ENCODE results near the gene PRELID1.

PRELID1 gene

GRCh38 chr5:177296581-177296980, 7.0 kb upstream of the PRELID1 start:
- no peak for DNase-seq
- H3K27me3 ChIP-seq (replicated peaks; ENCODE audit: control insufficient read depth, insufficient read depth, low read length, poor library complexity, severe bottlenecking), result no peaks in the 10 kb centered on the region
- H3K4me3 ChIP-seq (ENCODE audit: insufficient read depth, low read depth, low read length, poor library complexity, severe bottlenecking), result no peak overlapping the region
- H3K4me1 ChIP-seq (ENCODE audit: control insufficient read depth, insufficient read depth, low read length, poor library complexity, severe bottlenecking), result peaks cover 31% of the 10 kb centered on the region
- peak overlapping the region; percentile 38 for H3K27ac ChIP-seq (ENCODE audit: insufficient read depth, low read length, poor library complexity, severe bottlenecking)
- no peaks in the 10 kb centered on the region for H3K9me3 ChIP-seq (ENCODE audit: control insufficient read depth, low read length)
- peaks cover 47% of the 10 kb centered on the region for H3K36me3 ChIP-seq (ENCODE audit: control insufficient read depth, insufficient read depth, low read length)

- Histone ChIP-seq H3K4me1 (ENCODE audit: control insufficient read depth, insufficient read depth, low read length, poor library complexity, severe bottlenecking) (peaks cover 44% of the 10 kb centered on the region), H3K9me3 (ENCODE audit: control insufficient read depth, low read length) (no peaks in the 10 kb centered on the region), H3K27ac (ENCODE audit: insufficient read depth, low read length, poor library complexity, severe bottlenecking) (no peak overlapping the region), H3K4me3 (ENCODE audit: insufficient read depth, low read depth, low read length, poor library complexity, severe bottlenecking) (no peak overlapping the region), H3K36me3 (ENCODE audit: control insufficient read depth, insufficient read depth, low read length) (peaks cover 34% of the 10 kb centered on the region), H3K27me3 (replicated peaks; ENCODE audit: control insufficient read depth, insufficient read depth, low read length, poor library complexity, severe bottlenecking) (no peaks in the 10 kb centered on the region)
- DNase-seq, result no peak
These were observed 5.7 kb upstream of the PRELID1 start for GRCh38 chr5:177297922-177298321.

GRCh38 chr5:177299697-177300096, 3.9 kb upstream of the PRELID1 start:
- Histone ChIP-seq H3K9me3 (ENCODE audit: control insufficient read depth, low read length) (no peaks in the 10 kb centered on the region), H3K27ac (ENCODE audit: insufficient read depth, low read length, poor library complexity, severe bottlenecking) (peak overlapping the region; percentile 51), H3K4me1 (ENCODE audit: control insufficient read depth, insufficient read depth, low read length, poor library complexity, severe bottlenecking) (peaks cover 51% of the 10 kb centered on the region), H3K4me3 (ENCODE audit: insufficient read depth, low read depth, low read length, poor library complexity, severe bottlenecking) (no peak overlapping the region), H3K36me3 (ENCODE audit: control insufficient read depth, insufficient read depth, low read length) (peaks cover 16% of the 10 kb centered on the region), H3K27me3 (replicated peaks; ENCODE audit: control insufficient read depth, insufficient read depth, low read length, poor library complexity, severe bottlenecking) (no peaks in the 10 kb centered on the region)
- no peak for DNase-seq

GRCh38 chr5:177300236-177300880, 3.2 kb upstream of the PRELID1 start:
- Histone ChIP-seq H3K4me3 (ENCODE audit: insufficient read depth, low read depth, low read length, poor library complexity, severe bottlenecking) (no peak overlapping the region), H3K36me3 (ENCODE audit: control insufficient read depth, insufficient read depth, low read length) (peaks cover 10% of the 10 kb centered on the region), H3K27ac (ENCODE audit: insufficient read depth, low read length, poor library complexity, severe bottlenecking) (peak overlapping the region; percentile 51), H3K4me1 (ENCODE audit: control insufficient read depth, insufficient read depth, low read length, poor library complexity, severe bottlenecking) (peaks cover 56% of the 10 kb centered on the region), H3K9me3 (ENCODE audit: control insufficient read depth, low read length) (no peaks in the 10 kb centered on the region), H3K27me3 (replicated peaks; ENCODE audit: control insufficient read depth, insufficient read depth, low read length, poor library complexity, severe bottlenecking) (no peaks in the 10 kb centered on the region)
- peak; percentile 40 to 56 (median 50) for DNase-seq

GRCh38 chr5:177300951-177301350, 2.6 kb upstream of the PRELID1 start:
- no peaks in the 10 kb centered on the region for H3K9me3 ChIP-seq (ENCODE audit: control insufficient read depth, low read length)
- no peak for DNase-seq
- peak overlapping the region; percentile 51 for H3K27ac ChIP-seq (ENCODE audit: insufficient read depth, low read length, poor library complexity, severe bottlenecking)
- peak overlapping the region; percentile 3 for H3K4me3 ChIP-seq (ENCODE audit: insufficient read depth, low read depth, low read length, poor library complexity, severe bottlenecking)
- H3K4me1 ChIP-seq (ENCODE audit: control insufficient read depth, insufficient read depth, low read length, poor library complexity, severe bottlenecking), result peaks cover 55% of the 10 kb centered on the region
- H3K27me3 ChIP-seq (replicated peaks; ENCODE audit: control insufficient read depth, insufficient read depth, low read length, poor library complexity, severe bottlenecking), result no peaks in the 10 kb centered on the region
- peaks cover 9% of the 10 kb centered on the region for H3K36me3 ChIP-seq (ENCODE audit: control insufficient read depth, insufficient read depth, low read length)

- Histone ChIP-seq H3K9me3 (ENCODE audit: control insufficient read depth, low read length) (no peaks in the 10 kb centered on the region), H3K27me3 (replicated peaks; ENCODE audit: control insufficient read depth, insufficient read depth, low read length, poor library complexity, severe bottlenecking) (no peaks in the 10 kb centered on the region), H3K27ac (ENCODE audit: insufficient read depth, low read length, poor library complexity, severe bottlenecking) (peak overlapping the region; percentile 51), H3K4me1 (ENCODE audit: control insufficient read depth, insufficient read depth, low read length, poor library complexity, severe bottlenecking) (peaks cover 48% of the 10 kb centered on the region), H3K4me3 (ENCODE audit: insufficient read depth, low read depth, low read length, poor library complexity, severe bottlenecking) (no peak overlapping the region), H3K36me3 (ENCODE audit: control insufficient read depth, insufficient read depth, low read length) (peaks cover 14% of the 10 kb centered on the region)
- peak in 1 of 3 donors; percentile 33 for DNase-seq
These were observed 2.0 kb upstream of the PRELID1 start for GRCh38 chr5:177301503-177302165.

- no peak for DNase-seq
- Histone ChIP-seq H3K36me3 (ENCODE audit: control insufficient read depth, insufficient read depth, low read length) (peaks cover 18% of the 10 kb centered on the region), H3K4me1 (ENCODE audit: control insufficient read depth, insufficient read depth, low read length, poor library complexity, severe bottlenecking) (peaks cover 49% of the 10 kb centered on the region), H3K27ac (ENCODE audit: insufficient read depth, low read length, poor library complexity, severe bottlenecking) (peak overlapping the region; percentile 83), H3K27me3 (replicated peaks; ENCODE audit: control insufficient read depth, insufficient read depth, low read length, poor library complexity, severe bottlenecking) (no peaks in the 10 kb centered on the region), H3K9me3 (ENCODE audit: control insufficient read depth, low read length) (no peaks in the 10 kb centered on the region), H3K4me3 (ENCODE audit: insufficient read depth, low read depth, low read length, poor library complexity, severe bottlenecking) (peak overlapping the region; percentile 70)
These were observed 1.1 kb upstream of the PRELID1 start for GRCh38 chr5:177302354-177303110.

- H3K36me3 ChIP-seq (ENCODE audit: control insufficient read depth, insufficient read depth, low read length), result peaks cover 15% of the 10 kb centered on the region
- H3K27ac ChIP-seq (ENCODE audit: insufficient read depth, low read length, poor library complexity, severe bottlenecking), result peak overlapping the region; percentile 83
- no peak for DNase-seq
- H3K9me3 ChIP-seq (ENCODE audit: control insufficient read depth, low read length), result no peaks in the 10 kb centered on the region
- peak overlapping the region; percentile 70 for H3K4me3 ChIP-seq (ENCODE audit: insufficient read depth, low read depth, low read length, poor library complexity, severe bottlenecking)
- H3K4me1 ChIP-seq (ENCODE audit: control insufficient read depth, insufficient read depth, low read length, poor library complexity, severe bottlenecking), result peaks cover 49% of the 10 kb centered on the region
- no peaks in the 10 kb centered on the region for H3K27me3 ChIP-seq (replicated peaks; ENCODE audit: control insufficient read depth, insufficient read depth, low read length, poor library complexity, severe bottlenecking)
These were observed 359 bp downstream of the PRELID1 start for GRCh38 chr5:177303925-177304391.

GRCh38 chr5:177304392-177305119, 957 bp downstream of the PRELID1 start:
- H3K9me3 ChIP-seq (ENCODE audit: control insufficient read depth, low read length), result no peaks in the 10 kb centered on the region
- DNase-seq, result peak in 1 of 3 donors; percentile 33
- H3K4me1 ChIP-seq (ENCODE audit: control insufficient read depth, insufficient read depth, low read length, poor library complexity, severe bottlenecking), result peaks cover 49% of the 10 kb centered on the region
- no peaks in the 10 kb centered on the region for H3K27me3 ChIP-seq (replicated peaks; ENCODE audit: control insufficient read depth, insufficient read depth, low read length, poor library complexity, severe bottlenecking)
- peaks cover 15% of the 10 kb centered on the region for H3K36me3 ChIP-seq (ENCODE audit: control insufficient read depth, insufficient read depth, low read length)
- H3K27ac ChIP-seq (ENCODE audit: insufficient read depth, low read length, poor library complexity, severe bottlenecking), result peak overlapping the region; percentile 83
- H3K4me3 ChIP-seq (ENCODE audit: insufficient read depth, low read depth, low read length, poor library complexity, severe bottlenecking), result peak overlapping the region; percentile 70

All from effector memory CD4-positive, alpha-beta T cell (primary cell).